Stimulated activated CD4-positive, alpha-beta T cell treated with anti-CD3 and anti-CD28 coated beads, Interleukin-12 subunit alpha, Interleukin-12 subunit beta, amount 100 ng/mL, for 48 hours (primary cell): ENCODE results near the gene FGD2.

Source experiments
- DNase-seq, 3 donors: peaks; one replicate each; pipeline ENCODE4 v3.0.0-alpha.2; 2020; ENCODE audit warnings: low read depth in 2 of 3, low spot score in 1 of 3

FGD2 gene

DNA sequence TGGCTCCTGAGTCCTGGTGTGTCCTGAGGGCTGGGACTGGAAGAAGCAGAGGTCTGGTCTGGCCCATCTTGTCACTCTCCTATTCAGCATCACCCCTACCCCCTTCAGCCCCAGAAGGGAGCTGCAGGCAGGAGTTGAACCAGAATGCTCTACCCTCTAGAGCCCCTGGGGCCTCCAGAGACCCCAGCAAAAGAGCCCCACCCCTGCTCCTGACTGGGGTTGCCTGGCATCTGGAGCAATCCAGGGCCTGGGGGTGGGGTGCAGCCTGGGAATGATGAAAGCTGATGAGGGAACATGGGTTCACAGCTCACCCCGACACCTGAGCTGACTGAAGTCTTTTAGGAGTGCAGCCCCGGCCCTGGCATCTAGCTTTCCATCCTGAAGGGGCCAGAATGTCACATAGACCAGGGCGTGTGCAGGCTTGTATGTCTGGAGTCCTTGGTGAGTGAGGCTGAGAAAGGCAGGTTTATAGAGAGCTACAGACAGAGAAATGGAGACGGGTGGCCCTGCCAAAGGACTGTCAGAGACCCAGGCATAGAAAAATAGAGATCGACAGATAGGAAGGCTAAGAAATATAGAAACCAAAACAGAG is 12.2 kb downstream of the FGD2 start:
- DNase-seq, result no peak

DNA sequence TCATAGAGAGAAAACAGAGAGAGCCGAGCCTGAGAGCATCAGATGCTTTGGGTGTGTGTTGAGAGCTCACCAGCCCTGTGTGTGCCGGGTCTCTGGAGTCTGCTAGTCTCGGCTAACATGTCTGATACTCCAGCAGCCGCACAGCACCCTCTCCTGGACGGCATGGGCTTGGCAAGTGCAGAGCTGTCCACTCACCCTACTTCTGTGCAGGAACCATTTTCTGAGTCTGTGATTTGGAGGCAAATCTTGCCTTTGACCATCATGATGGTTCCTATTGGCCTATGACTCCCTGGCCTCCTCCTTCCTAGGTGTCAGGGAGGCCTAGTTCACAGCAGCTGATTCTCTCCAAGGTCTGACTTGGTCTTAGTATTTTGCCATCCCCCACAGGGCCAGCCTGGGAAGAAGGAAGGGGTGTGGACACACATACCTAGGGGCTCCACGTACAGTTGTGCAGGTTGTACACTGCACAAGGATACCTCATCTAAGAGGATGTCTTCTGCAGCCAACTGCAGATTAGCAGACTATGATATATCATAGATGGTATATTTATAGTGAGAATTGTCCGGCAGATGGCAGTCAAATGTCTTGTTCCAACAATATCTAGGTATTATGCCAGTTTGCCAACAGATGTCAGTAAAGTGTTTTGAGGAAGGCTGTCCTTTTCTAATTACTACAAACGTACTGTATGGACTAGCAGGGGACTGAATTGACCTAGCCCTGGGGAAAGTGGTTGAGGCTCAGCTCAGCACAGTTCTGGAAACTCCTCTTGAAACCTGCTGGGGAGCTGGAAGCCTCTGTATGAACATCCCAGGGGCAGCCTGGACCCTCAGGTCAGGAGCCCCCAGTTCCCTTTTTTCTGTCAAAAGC is 13.0 kb downstream of the FGD2 start:
- DNase-seq, result peak; percentile 85 to 89 (median 87)

DNA sequence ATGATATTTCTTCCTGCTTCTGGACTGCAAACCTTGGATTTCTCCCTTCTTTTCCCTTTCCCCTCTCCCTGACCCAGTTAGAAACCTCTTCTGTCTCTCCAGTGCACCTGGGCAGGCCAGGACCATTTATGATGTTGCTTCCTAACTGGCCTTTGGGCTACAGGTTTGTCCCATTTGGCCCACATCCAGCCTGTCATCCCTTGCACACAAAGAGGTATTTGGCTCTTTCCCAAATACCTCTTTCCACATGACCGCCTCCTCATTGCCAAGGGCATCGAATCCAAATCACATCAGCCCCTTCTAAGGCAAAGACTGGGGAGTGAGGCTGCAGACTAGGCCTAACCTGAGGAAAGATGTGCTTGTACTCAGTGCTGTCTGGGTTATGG is 13.6 kb downstream of the FGD2 start:
- no peak for DNase-seq

DNA sequence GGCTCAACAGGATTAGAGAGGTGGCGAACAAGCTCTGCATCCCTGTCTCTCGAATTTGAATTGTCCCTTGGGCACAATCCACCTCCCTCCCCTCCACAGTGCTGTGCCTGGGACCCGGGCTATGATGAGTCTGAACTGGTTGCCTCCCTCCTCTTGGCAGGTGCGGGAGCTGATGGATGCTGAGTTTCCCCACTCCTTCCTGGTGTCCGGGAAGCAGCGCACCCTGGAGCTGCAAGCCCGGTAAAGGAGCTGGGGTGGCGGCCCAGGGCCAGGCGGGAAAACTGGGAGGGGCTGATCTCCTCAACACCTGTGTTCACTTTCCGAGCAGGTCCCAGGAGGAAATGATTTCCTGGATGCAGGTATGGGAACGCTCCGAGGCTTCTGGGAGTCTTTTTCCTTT is 14.9 kb downstream of the FGD2 start:
- DNase-seq, result no peak

DNA sequence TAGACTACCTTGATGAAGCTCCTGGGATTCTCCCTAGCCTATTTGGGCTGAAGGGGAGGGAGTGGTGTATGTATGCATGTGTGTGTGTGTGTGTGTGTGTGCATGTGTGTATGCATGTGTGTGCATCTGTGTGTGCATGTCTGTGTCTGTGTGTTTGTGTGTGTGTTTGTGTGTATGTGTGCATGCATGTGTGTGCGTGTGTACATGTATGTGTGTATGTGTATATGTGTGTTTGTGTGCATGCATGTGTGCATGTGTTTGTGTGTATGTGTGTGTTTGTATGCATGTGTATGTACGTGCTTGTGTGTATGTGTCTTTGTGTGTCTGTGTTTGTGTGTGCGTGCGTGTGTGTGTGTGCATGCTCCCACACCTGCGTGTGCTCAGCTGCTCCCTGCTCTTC is 15.4 kb downstream of the FGD2 start:
- DNase-seq, result no peak

DNA sequence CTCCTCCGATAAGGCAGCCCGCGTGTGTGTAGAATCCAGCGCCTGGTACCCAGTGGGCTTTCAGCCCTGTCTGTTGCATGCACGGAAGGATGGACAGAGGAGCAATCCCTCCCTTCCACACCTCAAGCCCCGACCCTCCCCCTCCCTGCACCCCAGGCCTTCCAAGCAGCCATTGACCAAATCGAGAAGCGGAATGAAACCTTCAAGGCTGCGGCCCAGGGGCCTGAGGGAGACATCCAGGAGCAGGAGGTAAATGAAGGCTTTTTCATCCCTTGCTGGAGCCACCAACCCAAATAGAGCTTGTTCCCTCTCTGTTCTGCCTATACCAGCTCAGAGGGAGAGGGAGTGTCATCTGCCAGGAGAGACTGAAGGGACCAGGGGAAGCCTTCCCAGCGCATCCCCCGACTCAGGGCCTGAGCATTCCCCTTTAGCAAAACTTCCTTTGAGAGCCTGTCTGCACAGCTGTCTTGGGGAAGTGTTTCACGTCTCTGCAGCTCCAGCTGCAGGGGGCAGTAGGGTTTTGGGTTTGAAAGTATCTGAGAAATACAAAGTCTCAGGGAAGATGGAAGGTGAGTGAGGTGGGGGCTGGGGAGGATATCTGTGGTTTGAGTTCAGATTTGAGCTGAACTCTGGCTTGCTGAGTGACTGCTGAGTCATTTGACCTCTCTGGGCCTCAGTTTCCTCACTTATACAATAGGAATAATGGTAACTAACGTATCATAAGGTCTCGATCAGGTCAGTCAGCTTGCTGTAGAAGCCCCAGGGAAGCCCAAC is 16.1 kb downstream of the FGD2 start:
- peak; percentile 45 to 72 (median 55) for DNase-seq

DNA sequence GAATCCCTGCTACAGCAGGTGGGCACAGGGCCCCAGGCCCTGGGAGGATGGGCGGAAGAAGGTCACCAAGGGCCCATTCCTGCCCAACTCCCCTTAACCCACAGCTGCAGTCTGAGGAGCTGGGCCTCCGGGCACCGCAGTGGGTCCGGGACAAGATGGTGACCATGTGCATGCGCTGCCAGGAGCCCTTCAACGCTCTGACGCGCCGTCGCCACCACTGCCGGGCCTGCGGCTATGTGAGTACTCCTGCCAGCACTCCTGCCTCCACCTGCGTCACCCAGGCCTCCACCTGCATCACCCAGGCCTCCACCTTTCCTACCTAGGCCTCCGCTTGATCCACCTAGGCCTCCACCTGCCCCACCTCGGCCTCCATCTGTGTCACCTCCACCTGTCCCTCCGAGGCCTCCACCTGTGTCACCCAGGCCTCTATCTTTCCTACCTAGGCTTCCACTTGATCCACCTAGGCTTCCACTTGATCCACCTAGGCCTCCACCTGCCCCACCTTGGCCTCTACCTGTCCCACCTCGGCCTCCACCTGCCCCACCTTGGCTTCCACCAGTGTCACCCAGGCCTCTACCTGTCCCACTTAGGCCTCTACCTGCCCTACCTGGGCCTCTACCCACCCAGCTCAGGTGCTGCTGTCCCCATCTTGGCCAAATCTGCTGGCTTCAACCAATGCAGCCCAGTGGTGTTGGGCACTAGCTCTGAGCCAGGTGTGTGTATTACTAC is 16.8 kb downstream of the FGD2 start:
- no peak for DNase-seq

DNA sequence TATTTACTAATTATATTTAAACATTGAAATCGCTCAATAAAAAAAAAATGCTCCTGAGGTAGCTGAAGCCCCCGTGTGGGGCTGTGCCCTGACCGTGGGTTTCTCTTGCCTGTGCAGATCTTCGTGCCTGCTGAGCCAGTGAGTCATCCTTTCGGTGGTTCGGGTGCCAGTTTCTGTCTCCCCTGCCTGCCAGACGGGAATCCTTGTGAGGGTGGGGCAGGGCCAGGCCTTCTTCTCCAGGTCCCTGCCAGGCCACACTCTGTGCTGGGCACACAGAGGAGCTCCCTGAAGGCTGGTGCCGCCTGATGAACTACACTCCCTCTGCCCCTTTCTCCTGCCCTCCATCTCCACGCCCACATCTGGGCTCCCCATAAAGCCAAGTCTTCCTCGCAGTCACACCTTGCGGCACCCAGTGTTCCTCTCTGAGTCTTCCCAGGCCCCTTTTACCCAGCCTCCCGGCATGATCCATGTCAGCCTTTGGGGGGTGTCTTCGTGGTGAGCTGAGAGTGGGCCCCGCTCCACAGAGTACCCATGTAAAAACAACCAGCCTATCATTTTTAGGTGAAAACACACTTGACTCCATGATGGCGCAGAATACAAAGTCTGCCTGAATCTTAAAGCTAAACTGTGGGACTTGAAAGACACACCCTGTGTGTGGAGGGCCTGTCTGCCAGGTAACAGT is 19.3 kb downstream of the FGD2 start:
- DNase-seq, result peak in 2 of 3 donors; percentile 56 to 61

DNA sequence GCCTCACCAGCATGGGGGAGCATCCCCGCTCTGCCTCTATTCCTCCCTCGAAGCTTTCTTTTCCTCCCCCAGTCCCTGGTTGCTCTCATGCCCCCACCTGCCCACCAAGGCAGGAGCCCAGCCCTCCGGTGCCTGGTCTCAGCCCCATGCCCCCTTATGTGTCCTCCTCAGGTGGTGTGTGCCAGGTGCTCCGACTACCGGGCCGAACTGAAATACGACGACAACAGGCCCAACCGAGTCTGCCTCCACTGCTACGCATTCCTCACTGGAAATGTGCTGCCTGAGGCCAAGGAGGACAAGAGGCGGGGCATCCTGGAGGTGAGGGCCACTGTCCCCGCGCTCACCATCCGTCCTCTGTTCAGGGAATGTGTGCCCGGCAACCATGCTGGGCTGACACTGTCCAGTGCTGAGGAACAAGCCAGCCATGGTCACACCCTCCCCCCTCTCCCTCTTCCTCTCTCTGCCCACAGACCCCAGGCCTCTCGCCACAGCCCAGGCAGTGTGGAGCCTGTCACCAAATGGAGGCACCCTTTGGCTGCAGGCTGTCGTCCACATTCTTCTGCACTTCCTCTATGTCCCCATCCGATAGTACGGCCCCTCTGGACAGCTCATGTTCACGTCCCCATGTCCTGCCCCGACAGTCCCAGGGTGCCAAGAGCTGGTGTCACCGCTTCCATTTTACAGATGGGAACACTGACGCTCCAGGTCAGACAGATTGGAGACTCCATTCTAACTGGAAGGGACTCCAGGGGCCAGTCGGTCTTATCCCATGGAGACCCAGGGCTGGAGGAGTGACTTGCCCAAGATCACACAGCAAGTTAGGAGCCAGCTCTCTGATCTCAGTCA is 20.4 kb downstream of the FGD2 start:
- DNase-seq, result no peak

DNA sequence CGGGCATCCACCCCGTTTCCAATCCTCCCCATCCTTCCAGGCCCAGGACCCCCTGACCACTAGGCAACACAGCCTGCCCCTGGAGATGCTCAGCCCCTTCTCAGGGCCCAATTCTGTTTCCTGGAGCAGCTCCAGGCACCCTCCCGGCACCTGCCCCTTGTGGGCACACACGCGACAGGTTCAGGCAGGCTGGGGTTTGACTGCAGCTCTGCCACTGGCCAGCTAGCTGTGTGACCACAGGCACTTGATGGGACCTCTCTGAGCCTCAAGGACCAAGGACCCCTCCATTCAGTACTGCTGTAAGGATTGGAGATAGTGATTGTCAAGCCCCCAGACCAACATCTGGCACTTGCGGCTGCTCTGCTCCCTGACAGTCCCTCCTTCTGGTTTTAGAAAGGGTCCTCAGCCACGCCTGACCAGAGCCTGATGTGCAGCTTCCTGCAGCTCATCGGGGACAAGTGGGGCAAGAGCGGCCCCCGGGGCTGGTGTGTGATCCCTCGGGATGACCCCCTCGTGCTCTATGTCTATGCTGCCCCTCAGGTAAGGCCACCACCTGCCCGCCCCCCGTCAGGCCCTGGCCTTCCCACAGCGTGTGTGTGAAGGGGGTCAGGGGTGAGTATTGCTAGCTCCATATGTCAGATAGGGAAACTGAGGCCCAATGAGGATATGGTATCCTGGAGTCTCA is 21.7 kb downstream of the FGD2 start:
- no peak for DNase-seq

DNA sequence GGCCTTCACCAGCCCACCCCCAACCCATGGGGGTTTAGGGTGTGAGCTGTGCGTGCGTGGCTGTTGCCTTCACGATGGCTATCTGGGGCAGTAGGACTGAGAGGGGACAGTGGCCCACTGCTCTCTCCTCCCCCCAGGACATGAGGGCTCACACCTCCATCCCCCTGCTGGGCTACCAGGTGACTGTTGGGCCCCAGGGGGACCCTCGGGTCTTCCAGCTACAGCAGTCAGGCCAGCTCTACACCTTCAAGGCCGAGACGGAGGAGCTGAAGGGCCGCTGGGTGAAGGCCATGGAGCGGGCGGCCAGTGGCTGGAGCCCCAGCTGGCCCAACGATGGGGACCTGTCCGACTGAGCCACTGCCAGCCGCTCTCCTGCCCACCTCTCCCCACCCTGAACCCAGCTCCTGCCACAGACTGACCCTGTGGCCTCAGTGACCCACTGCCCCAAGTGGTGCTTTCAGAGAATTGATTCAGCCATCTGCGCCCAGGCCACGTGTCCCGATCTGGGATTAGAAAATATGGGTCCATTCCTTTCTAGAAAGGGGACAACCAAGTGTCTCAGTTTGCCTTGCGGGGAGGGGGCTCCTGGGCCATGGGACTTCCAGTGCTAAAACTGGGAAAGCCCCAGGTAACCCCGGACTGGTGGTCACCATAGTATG is 22.5 kb downstream of the FGD2 start:
- DNase-seq, result no peak

DNA sequence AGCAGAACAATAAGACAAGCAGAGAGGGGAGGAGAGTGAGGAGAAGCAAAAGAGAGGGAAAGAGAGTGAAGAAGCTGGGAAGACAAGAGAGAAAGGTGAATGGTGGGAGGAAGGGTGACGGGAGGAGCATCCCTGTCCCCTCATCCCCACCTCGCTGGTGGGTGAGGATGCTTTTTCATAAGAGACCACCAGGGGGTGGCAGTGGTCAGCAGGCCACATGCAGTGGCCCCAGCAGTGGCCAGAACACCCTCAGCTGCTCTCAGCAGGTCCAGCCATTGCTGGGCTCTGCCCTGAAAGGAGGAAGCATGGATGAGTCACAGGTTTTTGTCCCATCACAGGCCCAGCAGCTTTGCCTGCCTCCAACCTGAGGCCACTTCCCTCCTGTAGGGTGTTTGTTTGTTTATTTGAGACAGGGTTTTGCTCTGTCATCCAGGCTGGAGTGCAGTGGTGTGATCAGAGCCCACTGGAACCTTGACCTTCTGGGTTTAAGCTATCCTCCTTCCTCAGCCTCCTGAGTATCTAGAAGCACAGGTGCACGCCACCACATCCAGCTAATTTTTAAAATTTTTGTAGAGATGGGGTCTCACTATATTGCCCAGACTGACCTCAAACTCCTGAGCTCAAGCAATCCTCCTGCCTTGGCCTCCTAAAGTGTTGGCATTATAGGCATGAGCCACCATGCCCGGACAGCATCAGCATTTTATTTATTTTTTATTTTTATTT is 24.0 kb downstream of the FGD2 start:
- DNase-seq, result peak in 2 of 3 donors; percentile 37 to 43

DNA sequence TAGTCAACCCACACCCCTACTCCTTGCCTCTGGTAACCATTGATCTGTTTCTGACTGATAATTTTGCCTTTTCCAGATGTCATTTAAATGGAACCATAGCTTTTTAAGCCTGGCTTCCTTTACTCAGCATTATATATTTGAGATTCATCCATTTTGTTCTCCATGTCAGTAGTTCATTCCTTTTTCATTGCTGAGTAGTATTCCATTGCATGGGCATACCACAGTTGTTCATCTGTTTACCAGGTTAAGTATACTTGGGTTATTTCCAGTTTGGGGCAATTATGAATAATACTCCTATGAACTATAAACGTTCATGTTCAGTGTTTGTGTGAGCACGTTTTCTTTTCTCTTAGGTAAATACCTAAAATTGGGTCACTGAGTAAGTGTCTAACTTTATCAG is 25.1 kb downstream of the FGD2 start:
- no peak for DNase-seq

DNA sequence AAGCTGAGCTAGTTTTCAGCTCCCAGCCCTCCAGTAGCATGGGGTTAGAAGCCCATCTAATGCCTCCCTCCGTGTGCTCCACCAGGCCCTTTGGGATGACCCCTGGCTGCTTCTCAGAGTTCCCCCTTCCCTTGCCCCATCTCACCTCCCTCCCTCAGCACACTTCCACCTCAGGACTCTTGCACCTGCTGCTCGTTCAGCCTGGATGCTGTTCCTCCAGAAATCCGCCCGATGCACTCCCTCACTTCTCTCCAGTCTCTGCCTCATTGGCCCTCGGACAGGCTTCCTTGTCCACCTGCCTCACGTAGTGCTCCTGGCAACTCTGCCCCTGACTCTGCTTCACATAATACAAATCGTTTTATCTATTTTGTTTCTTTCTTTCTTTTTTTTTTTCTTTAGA is 26.8 kb downstream of the FGD2 start:
- DNase-seq, result no peak

DNA sequence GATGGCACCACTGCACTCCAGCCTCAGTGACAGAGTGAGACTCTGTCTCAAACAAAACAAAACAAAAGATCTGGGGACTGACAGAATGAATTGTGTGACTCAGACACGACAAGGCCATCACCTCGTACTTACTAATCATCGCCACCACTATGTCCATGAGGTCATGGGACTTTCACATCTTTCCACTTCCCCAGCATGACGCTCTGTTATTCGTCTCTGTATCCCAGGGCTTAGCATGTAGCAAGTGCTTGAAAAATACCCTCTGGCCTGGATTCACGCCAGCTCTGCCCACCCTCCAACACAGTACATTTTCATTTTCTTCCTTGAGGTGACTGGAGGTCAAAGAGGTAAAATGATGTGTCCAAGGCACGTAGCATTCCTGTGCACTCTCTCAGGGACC is 27.8 kb downstream of the FGD2 start:
- DNase-seq, result peak; percentile 49 to 56 (median 55)

DNA sequence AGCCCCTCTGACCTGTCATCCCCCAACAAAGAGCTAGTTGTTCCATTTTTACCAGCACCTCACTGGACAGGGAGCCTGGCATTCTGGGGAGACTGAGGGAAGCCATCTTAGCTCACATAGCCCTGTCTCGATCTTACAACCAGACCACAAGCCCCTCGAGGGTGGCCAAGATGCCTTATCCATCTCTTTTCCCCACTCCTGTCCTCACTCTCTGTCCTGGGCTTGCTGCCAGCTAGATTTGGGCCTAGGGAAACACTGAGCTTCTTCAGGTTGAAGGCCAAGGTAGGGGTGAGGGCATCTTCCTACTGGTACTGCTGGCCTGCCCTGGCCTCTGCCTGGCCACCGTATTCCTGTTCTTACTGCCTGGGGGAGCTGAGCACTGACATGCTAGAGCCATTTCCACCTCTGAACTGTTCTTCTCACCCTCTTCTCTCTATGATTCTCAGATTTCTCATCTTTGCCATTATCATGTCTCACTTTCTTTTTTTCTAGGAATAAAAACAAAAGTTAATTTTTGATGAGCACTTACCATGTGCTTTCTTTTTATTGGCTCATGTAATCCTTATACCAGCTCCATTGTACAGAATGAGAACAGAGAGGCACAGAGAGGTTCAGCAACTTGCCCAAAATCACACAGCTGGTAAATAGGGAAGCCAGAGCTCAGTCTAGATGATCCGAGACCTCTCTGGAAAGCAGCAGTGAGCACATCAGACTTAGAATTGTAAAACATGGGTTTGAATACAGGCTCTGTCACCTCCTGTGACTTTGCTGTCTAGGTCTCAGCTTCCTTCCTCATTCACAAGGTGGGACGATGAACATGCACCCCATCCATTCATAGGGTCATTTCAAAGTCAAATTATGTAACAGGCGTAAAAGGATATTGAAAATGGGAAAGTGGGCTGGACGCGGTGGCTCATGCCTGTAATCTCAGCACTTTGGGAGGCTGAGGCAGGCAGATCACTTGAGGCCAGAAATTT is 28.7 kb downstream of the FGD2 start:
- no peak for DNase-seq

DNA sequence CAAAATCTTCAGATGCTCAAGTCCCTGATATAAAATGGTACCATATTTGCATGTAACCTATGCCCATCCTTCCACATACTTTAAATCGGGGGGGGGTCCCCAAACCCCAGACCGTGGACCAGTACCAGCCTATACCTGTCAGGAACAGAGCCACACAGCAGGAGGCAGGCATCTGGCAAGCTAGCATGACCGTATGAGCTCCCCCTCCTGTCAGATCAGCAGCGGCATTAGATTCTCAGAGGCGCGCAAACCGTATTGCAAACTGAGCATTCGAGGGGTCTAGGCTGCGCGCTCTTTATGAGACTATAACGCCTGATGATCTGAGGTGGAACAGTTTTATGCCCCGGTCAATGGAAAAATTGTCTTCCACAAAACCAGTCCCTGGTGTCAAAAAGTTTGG is 30.7 kb downstream of the FGD2 start:
- DNase-seq, result no peak
